ENCODE data around the gene A1CF.

- TF ChIP-seq EZH2 (IDR thresholded peaks at IDR 0.05; ENCODE audit: low read depth, unreplicated experiment) (no peak), REST (IDR thresholded peaks at IDR 0.05; ENCODE audit: unreplicated experiment) (no peak), EZH2phosphoT487 (IDR thresholded peaks at IDR 0.05; ENCODE audit: unreplicated experiment) (no peak), POLR2AphosphoS5 (IDR thresholded peaks at IDR 0.05; ENCODE audit: low read depth) (no peak), ZNF331 (CRISPR knock-in tag; IDR thresholded peaks at IDR 0.05; ENCODE audit: low read depth) (no peak), JUNB (IDR thresholded peaks at IDR 0.05; ENCODE audit: unreplicated experiment) (no peak), ZNF114 (CRISPR knock-in tag; IDR thresholded peaks at IDR 0.05) (no peak), ETS1 (IDR thresholded peaks at IDR 0.05) (no peak), CREB1 (CRISPR knock-in tag; IDR thresholded peaks at IDR 0.05; ENCODE audit: low read depth) (no peak), STAT1 (IDR thresholded peaks at IDR 0.05; ENCODE audit: unreplicated experiment) (no peak)
- TF ChIP-seq, protein P1, sequence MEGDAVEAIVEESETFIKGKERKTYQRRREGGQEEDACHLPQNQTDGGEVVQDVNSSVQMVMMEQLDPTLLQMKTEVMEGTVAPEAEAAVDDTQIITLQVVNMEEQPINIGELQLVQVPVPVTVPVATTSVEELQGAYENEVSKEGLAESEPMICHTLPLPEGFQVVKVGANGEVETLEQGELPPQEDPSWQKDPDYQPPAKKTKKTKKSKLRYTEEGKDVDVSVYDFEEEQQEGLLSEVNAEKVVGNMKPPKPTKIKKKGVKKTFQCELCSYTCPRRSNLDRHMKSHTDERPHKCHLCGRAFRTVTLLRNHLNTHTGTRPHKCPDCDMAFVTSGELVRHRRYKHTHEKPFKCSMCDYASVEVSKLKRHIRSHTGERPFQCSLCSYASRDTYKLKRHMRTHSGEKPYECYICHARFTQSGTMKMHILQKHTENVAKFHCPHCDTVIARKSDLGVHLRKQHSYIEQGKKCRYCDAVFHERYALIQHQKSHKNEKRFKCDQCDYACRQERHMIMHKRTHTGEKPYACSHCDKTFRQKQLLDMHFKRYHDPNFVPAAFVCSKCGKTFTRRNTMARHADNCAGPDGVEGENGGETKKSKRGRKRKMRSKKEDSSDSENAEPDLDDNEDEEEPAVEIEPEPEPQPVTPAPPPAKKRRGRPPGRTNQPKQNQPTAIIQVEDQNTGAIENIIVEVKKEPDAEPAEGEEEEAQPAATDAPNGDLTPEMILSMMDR (conservative IDR thresholded peaks at IDR 0.05; ENCODE audit: low read depth in 2 of 2), result no peak
- TF ChIP-seq, protein P2, sequence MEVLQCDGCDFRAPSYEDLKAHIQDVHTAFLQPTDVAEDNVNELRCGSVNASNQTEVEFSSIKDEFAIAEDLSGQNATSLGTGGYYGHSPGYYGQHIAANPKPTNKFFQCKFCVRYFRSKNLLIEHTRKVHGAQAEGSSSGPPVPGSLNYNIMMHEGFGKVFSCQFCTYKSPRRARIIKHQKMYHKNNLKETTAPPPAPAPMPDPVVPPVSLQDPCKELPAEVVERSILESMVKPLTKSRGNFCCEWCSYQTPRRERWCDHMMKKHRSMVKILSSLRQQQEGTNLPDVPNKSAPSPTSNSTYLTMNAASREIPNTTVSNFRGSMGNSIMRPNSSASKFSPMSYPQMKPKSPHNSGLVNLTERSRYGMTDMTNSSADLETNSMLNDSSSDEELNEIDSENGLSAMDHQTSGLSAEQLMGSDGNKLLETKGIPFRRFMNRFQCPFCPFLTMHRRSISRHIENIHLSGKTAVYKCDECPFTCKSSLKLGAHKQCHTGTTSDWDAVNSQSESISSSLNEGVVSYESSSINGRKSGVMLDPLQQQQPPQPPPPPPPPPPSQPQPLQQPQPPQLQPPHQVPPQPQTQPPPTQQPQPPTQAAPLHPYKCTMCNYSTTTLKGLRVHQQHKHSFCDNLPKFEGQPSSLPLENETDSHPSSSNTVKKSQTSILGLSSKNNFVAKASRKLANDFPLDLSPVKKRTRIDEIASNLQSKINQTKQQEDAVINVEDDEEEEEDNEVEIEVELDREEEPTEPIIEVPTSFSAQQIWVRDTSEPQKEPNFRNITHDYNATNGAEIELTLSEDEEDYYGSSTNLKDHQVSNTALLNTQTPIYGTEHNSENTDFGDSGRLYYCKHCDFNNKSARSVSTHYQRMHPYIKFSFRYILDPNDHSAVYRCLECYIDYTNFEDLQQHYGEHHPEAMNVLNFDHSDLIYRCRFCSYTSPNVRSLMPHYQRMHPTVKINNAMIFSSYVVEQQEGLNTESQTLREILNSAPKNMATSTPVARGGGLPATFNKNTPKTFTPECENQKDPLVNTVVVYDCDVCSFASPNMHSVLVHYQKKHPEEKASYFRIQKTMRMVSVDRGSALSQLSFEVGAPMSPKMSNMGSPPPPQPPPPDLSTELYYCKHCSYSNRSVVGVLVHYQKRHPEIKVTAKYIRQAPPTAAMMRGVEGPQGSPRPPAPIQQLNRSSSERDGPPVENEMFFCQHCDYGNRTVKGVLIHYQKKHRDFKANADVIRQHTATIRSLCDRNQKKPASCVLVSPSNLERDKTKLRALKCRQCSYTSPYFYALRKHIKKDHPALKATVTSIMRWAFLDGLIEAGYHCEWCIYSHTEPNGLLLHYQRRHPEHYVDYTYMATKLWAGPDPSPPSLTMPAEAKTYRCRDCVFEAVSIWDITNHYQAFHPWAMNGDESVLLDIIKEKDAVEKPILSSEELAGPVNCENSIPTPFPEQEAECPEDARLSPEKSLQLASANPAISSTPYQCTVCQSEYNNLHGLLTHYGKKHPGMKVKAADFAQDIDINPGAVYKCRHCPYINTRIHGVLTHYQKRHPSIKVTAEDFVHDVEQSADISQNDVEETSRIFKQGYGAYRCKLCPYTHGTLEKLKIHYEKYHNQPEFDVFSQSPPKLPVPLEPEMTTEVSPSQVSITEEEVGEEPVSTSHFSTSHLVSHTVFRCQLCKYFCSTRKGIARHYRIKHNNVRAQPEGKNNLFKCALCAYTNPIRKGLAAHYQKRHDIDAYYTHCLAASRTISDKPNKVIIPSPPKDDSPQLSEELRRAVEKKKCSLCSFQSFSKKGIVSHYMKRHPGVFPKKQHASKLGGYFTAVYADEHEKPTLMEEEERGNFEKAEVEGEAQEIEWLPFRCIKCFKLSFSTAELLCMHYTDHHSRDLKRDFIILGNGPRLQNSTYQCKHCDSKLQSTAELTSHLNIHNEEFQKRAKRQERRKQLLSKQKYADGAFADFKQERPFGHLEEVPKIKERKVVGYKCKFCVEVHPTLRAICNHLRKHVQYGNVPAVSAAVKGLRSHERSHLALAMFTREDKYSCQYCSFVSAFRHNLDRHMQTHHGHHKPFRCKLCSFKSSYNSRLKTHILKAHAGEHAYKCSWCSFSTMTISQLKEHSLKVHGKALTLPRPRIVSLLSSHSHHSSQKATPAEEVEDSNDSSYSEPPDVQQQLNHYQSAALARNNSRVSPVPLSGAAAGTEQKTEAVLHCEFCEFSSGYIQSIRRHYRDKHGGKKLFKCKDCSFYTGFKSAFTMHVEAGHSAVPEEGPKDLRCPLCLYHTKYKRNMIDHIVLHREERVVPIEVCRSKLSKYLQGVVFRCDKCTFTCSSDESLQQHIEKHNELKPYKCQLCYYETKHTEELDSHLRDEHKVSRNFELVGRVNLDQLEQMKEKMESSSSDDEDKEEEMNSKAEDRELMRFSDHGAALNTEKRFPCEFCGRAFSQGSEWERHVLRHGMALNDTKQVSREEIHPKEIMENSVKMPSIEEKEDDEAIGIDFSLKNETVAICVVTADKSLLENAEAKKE (CRISPR knock-in tag; IDR thresholded peaks at IDR 0.05), result no peak
Observed at GRCh38 chr10:50837095-50837494, 48.3 kb downstream of the A1CF start.
